ENCODE measurements around the gene RNF187.

- TF ChIP-seq ZNF274 (IDR thresholded peaks at IDR 0.05; ENCODE audit: low read depth, low read length) (no peak), SUZ12 (IDR thresholded peaks at IDR 0.05; ENCODE audit: extremely low read depth, insufficient read depth, insufficient read length) (no peak)
These were observed 17.6 kb upstream of the RNF187 start for GRCh38 chr1:228469413-228470162.
